Activated CD4-positive, alpha-beta T cell treated with anti-CD3 and anti-CD28 coated beads, Interleukin-2, amount 50 U/mL, for 4 hours (primary cell): ENCODE measurements around the gene PRSS36.
A peak's percentile ranks its signal among the peaks of the same experiment; 100 is the strongest.
"Not testable (repeated sequence)": the region's sequence is repeated elsewhere in the genome, so short reads cannot be mapped to it uniquely, and the experiment has no call there.

Experiments used
- DNase-seq, 2 experiments: peaks; one replicate each; pipeline ENCODE4 v3.0.0-alpha.2; 2020

The PRSS36 gene

GRCh38 chr16:31118223-31119155 lies 31.4 kb downstream of the PRSS36 start:
- no peak for DNase-seq

DNA sequence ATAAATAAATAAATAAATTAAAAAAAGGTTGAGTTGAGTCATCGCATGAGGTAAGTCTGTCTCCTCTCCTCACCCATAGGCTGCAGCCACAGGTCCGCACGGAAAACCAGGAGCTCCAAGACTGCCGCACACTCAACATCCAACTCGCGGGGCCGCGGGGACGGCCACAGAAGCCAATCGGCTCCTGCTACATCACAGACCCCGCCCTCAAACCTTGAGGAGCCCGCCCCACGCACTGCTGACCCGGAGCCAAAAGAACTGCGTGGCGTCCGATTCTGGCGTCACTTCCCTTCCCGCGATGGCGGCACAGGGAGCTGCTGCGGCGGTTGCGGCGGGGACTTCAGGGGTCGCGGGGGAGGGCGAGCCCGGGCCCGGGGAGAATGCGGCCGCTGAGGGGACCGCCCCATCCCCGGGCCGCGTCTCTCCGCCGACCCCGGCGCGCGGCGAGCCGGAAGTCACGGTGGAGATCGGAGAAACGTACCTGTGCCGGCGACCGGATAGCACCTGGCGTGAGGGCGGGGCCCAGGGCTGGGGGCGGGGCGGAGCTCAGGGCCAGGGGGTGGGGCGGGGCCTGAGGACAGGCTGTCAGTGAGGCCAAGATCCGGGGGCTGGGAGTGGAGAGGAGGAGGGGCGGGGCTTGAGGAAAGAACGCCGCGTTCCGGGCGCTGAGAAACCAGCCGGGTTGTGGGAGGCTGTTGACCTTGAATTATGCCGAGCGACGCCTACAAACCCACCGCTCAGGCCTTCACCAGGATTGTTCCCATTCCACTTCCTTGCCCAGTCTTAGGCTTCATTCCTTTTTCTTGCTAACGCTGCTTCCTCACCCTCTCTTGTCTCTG lies 32.3 kb downstream of the PRSS36 start, which contains the start of gene KAT8:
KAT8 (plus strand) TSS at position 281 of the 839 bp plus-strand sequence; CDS start at position 299, 18 bp downstream.
- DNase-seq, result peak; percentile 97

- DNase-seq, result no peak
These were observed 35.4 kb downstream of the PRSS36 start for GRCh38 chr16:31114468-31114867.

DNA sequence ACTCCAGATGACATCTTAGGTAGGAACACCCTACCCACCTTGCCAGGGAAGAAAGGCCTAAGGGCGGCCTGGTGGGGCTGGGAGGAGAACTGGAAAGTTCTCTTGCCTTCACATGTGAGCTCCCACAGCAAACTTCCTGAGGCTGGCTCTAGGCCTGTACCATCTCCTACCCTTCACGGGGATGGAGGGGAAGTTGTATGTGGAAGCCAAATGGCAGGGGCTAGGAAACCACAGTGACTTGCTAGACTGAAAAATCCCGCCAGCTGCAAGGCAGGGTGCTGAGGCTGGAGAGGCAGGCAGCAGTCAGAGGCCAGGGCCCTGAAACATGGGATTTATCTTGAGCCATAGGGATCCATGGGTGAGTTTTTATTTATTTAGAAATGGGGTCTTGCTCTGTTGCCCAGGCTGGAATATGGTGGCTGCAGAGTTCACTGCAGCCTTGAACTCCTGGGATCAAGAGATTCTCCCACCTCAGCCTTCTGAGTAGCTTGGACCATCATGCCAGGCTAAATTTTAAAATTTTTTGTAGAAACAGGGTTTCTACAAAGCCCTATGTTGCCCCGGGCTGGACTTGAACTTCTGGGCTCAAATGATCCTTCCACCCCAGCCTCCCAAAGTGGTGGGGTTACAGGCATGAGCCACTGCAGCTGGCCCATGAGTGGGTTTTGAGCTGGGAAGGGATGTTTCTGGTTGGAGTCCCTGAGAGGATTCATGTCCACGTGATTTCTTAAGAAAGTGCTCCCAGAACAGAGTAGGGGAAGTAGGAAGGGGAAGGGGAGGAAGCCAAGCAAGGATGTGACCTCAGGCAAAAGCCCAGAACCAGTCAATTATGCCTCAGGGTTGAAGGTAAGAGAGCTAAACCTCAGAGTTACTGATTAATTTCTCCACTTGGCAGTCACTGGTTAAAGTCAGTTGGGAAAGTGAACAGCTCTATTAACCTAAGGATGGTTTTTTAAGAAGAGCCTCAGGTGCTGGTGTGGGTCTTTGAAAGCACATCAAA lies 36.4 kb downstream of the PRSS36 start:
- DNase-seq, result no peak

- DNase-seq, result no peak
These were observed 37.2 kb downstream of the PRSS36 start for GRCh38 chr16:31112711-31113110.

GRCh38 chr16:31111881-31112466 lies 37.9 kb downstream of the PRSS36 start:
- no peak for DNase-seq

DNA sequence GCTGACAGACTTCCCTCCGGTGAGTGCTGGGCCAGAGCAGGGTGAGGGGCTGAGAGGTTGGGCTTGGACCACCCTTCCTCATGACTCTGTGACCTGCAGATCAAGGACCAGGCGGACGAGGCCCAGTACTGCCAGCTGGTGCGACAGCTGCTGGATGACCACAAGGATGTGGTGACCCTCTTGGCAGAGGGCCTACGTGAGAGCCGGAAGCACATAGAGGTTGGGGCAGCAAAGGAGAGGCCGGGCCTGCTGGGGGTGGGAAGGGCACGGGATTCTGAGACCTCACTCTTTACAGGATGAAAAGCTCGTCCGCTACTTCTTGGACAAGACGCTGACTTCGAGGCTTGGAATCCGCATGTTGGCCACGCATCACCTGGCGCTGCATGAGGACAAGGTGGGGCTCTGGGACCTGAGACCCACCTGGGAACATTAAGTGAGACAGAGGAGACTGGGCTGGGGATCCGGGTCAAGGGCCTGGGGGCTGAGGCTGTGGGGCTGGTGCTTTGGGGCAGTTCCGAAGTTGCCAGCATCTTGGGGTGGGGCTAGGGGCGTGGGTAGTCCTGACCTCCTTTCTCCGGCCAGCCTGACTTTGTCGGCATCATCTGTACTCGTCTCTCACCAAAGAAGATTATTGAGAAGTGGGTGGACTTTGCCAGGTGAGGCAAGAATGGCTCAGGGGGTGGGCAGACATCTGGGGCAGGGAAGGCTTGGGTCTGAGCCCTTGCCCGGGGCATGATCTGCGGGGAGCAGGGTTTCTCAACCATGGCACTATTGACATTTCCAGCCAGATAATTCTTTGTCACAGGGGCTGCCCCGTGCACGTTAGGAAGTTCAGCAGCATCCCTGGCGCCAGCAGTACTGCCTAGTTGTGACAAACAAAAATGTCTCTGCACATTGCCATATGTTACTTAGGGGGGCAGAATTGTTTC lies 39.5 kb downstream of the PRSS36 start:
- no peak for DNase-seq

GRCh38 chr16:31109622-31110021 lies 40.2 kb downstream of the PRSS36 start:
- no peak for DNase-seq

DNA sequence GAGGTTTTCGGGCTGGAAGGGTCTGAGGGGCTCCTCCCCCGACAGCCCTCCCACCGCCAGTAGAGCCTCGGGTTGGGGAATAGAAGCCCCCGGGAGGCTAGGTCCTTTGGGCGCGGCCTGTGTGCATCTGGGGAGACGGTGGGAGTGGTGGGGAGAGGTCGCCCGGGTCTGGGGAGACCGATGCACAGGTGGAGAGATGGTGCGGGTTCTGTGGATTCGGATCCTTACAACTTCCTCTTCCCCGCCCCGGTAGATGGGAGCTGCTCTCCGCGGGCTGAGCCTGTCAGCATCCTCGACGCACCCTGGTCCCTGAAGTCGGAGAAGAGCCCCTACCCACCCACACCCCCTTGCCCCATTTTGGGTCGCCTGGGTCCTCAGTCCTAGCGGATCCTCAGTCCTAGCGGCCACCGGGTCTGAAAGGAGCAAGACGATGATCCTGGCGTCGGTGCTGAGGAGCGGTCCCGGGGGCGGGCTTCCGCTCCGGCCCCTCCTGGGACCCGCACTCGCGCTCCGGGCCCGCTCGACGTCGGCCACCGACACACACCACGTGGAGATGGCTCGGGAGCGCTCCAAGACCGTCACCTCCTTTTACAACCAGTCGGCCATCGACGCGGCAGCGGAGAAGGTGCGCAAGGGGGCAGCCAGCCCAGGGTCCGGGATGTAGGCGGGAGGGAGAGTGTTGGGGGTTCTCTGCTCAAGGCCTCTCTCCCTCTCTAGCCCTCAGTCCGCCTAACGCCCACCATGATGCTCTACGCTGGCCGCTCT lies 40.9 kb downstream of the PRSS36 start:
- DNase-seq, result no peak

DNA sequence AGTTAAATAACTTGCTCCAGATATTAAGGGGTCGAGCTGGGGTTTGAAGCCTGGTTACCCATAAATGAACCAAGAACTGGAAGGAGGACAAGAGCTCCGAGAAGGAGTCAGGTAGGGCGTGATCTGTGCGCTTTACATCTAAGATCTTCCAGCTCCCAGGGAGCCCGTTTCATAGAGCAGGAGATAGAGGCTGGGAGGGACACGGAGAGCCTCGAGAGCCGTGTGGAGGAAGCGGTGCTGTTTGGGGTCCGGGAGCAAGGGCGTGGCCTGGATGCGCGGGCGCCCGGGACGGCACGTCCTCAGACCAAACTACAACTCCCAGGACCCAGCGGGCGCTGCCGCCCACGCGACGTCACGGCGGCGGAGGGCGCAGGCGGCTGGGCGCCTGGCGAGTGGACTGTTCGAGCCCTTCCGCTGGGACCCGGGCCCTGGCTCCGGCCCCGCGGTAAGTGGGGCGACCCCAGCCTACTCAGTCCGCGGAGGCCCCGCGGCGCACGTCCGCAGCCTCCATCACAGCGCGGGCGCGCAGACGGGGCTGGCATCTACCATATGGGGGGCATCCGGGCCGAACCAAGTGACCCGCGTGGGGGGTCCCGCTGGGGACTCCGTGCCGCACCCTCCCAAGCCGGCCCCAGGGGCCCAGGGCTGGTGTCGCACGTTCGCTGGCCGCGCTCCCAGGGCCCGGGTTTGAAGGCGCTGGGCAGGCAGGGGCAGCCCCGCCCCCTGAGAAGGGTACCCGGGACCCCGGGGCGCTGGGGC lies 41.7 kb downstream of the PRSS36 start, which contains the start of gene BCKDK:
BCKDK (plus strand) TSS at position 352 of the 759 bp plus-strand sequence. CDS start 838 bp downstream, outside the sequence.
- DNase-seq, result peak; percentile 49 to 50

DNA sequence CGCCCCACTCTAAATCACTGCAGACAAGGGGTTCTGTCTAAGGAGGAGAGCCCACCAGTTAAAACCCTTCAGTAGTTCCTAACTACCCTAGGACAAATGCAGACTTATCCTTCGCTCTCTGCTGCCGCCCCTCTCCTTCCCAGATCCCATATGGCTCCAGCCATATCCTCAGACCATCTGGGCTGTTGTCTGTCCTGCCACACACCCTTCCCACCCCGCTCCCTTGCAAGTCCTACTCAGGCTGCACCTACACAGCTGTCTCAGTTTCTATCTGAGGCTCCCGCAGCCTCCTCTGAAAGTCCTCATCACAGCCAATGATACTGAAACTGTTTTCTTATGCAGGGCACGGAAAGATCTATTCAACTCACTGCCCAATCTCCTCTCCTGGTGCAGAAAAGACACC lies 42.4 kb downstream of the PRSS36 start:
- no peak for DNase-seq

GRCh38 chr16:31106509-31107464 lies 43.1 kb downstream of the PRSS36 start:
- DNase-seq, result no peak

- DNase-seq, result peak; percentile 67 to 72
These were observed 44.1 kb downstream of the PRSS36 start for GRCh38 chr16:31105677-31106213.

GRCh38 chr16:31100876-31101641 lies 48.8 kb downstream of the PRSS36 start:
- DNase-seq, result not testable (repeated sequence)

- no peak for DNase-seq
These were observed 49.8 kb downstream of the PRSS36 start for GRCh38 chr16:31099860-31100638.
